Activated CD4-positive, alpha-beta T cell treated with anti-CD3 and anti-CD28 coated beads, Interleukin-2, amount 10 ng/mL, durations not matched to agents 7 days and 5 days (primary cell): Measurements from ENCODE around the gene PRDM11. TPM values are rescaled to one million over a fixed set of nuclear protein-coding genes. Genes with fewer than 3 reads are reported as not detected.

ENCODE experiments used
- CTCF ChIA-PET: fragments of 350-600 bp; sonication (Branson Sonifier 250); formaldehyde crosslinking; loops from one replicate; lab custom pipeline; 2021; ENCODE audit warnings: antibody characterized with exemption; lab: Charles Lee
- POLR2A ChIA-PET: fragments of 350-600 bp; sonication (Branson Sonifier 250); formaldehyde crosslinking; loops from one replicate; lab custom pipeline; 2021; ENCODE audit warnings: antibody characterized with exemption; lab: Charles Lee
- DNase-seq: peaks from one replicate; pipeline ENCODE4 v3.0.0-alpha.2; 2020
- H3K27ac Mint-ChIP-seq: one replicate; pipeline ENCODE4 v1.8.0; 2021; ENCODE audit warnings: mild to moderate bottlenecking, moderate library complexity, mixed read lengths
- H3K27me3 Mint-ChIP-seq: one replicate; pipeline ENCODE4 v1.8.0; 2021; ENCODE audit warnings: mixed read lengths
- H3K36me3 Mint-ChIP-seq: one replicate; pipeline ENCODE4 v1.8.0; 2021; ENCODE audit warnings: low read depth, mixed read lengths
- H3K4me1 Mint-ChIP-seq: one replicate; pipeline ENCODE4 v1.8.0; 2021; ENCODE audit warnings: mixed read lengths
- H3K4me3 Mint-ChIP-seq: one replicate; pipeline ENCODE4 v1.8.0; 2021; ENCODE audit warnings: mild to moderate bottlenecking, moderate library complexity, mixed read lengths
- H3K9me3 Mint-ChIP-seq: one replicate; pipeline ENCODE4 v1.8.0; 2021; ENCODE audit warnings: mixed read lengths
- total RNA-seq, 2 experiments: library from RNA; stranded (reverse); gene quantifications; one replicate each; pipeline ENCODE4 v1.2.3, GENCODE V29; 2021

PRDM11 gene
- total RNA-seq, 2 experiments from 2014 or later, result 1.6 to 1.7 TPM

DNA sequence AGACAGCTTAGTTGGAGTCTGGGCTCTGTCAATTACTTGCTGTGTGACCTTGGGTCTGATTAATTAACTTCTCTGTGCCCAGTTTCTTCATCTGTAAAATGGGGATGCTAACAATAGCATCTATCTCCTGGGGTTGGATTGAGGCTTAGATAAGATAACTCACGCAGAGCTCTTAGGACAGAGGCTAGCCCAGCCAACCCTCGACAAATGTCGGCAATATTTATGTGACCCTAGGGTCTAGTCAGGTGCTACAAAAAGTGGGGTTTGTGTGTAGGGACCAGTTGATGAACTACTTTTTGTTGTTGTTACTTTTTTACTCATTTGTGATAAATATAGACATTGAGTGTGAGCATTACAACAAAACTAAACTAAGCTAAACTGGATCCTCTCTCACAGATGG lies 117.3 kb downstream of the PRDM11 start:
- H3K27ac Mint-ChIP-seq, result no peak overlapping the region
- H3K4me1 Mint-ChIP-seq, result no peaks in the 10 kb centered on the region
- no peaks in the 10 kb centered on the region for H3K36me3 Mint-ChIP-seq
- no peak for DNase-seq
- CTCF ChIA-PET, result interaction anchor here (1.0 kb wide), 1 partner anchor 49 kb away, joined by 3 read pairs; no protein-coding TSS in a partner anchor
- no peak overlapping the region for H3K4me3 Mint-ChIP-seq
- H3K9me3 Mint-ChIP-seq, result no peaks in the 10 kb centered on the region
- POLR2A ChIA-PET, result no interaction called here
- peaks cover 4% of the 10 kb centered on the region for H3K27me3 Mint-ChIP-seq

GRCh38 chr11:45264839-45265515 lies 118.5 kb downstream of the PRDM11 start:
- Mint-ChIP-seq H3K9me3 (no peaks in the 10 kb centered on the region), H3K36me3 (no peaks in the 10 kb centered on the region), H3K4me1 (no peaks in the 10 kb centered on the region), H3K4me3 (no peak overlapping the region), H3K27ac (no peak overlapping the region), H3K27me3 (peaks cover 5% of the 10 kb centered on the region)
- DNase-seq, result no peak
- CTCF ChIA-PET, result interaction anchor here (0.6 to 1.5 kb wide), 3 partner anchors 11 to 50 kb away, joined by 3 read pairs; no protein-coding TSS in a partner anchor
- POLR2A ChIA-PET, result no interaction called here

DNA sequence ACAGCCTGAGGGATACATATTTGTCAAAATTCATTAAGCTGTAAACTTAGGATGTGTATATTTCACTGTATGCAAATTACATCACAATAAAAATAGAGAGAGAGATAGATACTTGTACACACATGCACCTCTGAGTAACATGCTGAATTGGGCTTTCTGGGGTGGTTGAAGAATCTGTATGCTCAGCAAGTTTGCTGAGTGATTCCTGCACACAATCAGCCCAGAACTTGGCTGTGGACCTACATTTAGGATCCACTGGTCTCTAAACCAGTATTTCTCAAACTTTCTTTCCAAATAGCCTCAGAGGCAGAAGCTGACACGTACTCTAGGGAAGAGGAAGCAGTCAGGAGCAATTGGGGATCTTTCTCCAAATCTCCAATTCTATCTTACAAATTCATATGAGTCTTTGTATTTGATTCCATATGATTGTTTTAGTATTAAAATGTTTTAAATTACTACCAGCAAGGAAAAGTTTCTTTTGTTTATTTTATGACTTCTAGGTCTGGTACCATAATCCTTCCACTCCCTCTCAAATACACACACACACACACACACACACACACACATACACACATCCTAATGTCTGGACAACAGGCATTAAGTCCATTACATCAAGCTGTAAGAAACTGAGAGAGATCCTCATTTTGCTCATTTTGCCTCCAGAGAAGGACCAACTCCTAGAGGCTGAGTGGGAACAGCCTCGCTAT lies 119.7 kb downstream of the PRDM11 start:
- Mint-ChIP-seq H3K36me3 (no peaks in the 10 kb centered on the region), H3K4me1 (no peaks in the 10 kb centered on the region), H3K4me3 (no peak overlapping the region), H3K9me3 (no peaks in the 10 kb centered on the region), H3K27ac (no peak overlapping the region), H3K27me3 (peaks cover 13% of the 10 kb centered on the region)
- POLR2A ChIA-PET, result no interaction called here
- DNase-seq, result no peak
- CTCF ChIA-PET, result interaction anchor here (1.0 to 1.5 kb wide), 2 partner anchors 16 to 62 kb away, joined by 3 read pairs; no protein-coding TSS in a partner anchor

GRCh38 chr11:45266676-45267020 lies 120.2 kb downstream of the PRDM11 start:
- ChIA-PET CTCF (interaction anchor here (1.0 kb wide), 1 partner anchor 61 kb away, joined by 3 read pairs; no protein-coding TSS in a partner anchor), POLR2A (no interaction called here)
- Mint-ChIP-seq H3K27ac (no peak overlapping the region), H3K36me3 (no peaks in the 10 kb centered on the region), H3K4me1 (no peaks in the 10 kb centered on the region), H3K4me3 (no peak overlapping the region), H3K27me3 (peaks cover 18% of the 10 kb centered on the region), H3K9me3 (no peaks in the 10 kb centered on the region)
- DNase-seq, result no peak

DNA sequence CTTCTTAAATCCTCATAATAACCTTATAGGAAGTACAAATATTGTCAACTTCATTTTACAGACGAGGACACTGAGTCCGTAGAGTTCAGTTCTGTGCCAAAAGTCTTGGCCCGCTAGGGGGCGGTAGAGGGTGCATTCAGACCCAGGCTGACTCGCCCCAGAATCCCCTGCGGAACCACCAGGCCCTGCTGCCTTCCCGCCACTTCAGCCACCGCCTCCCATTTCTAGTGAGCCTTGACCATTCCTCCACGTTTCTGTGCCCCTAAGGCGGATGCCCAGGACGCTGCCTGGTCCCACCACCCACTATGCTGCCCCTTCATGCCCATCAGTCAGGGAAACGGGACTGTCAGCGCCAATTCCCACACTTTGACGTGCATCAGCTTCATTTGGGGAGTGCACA lies 120.6 kb downstream of the PRDM11 start:
- H3K4me1 Mint-ChIP-seq, result no peaks in the 10 kb centered on the region
- POLR2A ChIA-PET, result no interaction called here
- H3K9me3 Mint-ChIP-seq, result no peaks in the 10 kb centered on the region
- H3K27ac Mint-ChIP-seq, result no peak overlapping the region
- H3K36me3 Mint-ChIP-seq, result no peaks in the 10 kb centered on the region
- peaks cover 18% of the 10 kb centered on the region for H3K27me3 Mint-ChIP-seq
- peak; percentile 8 for DNase-seq
- no peak overlapping the region for H3K4me3 Mint-ChIP-seq
- CTCF ChIA-PET, result interaction anchor here (1.0 kb wide), 1 partner anchor 61 kb away, joined by 3 read pairs; no protein-coding TSS in a partner anchor

- no peak for DNase-seq
- H3K27ac Mint-ChIP-seq, result no peak overlapping the region
- H3K27me3 Mint-ChIP-seq, result peaks cover 18% of the 10 kb centered on the region
- H3K9me3 Mint-ChIP-seq, result no peaks in the 10 kb centered on the region
- POLR2A ChIA-PET, result no interaction called here
- no peaks in the 10 kb centered on the region for H3K4me1 Mint-ChIP-seq
- CTCF ChIA-PET, result interaction anchor here (0.6 kb wide), 1 partner anchor 618 kb away, joined by 5 read pairs; no protein-coding TSS in a partner anchor
- H3K36me3 Mint-ChIP-seq, result no peaks in the 10 kb centered on the region
- H3K4me3 Mint-ChIP-seq, result no peak overlapping the region
These were observed 121.3 kb downstream of the PRDM11 start for GRCh38 chr11:45267652-45268299.

- H3K27me3 Mint-ChIP-seq, result peaks cover 24% of the 10 kb centered on the region
These were observed 123.2 kb downstream of the PRDM11 start for GRCh38 chr11:45269678-45270077.

DNA sequence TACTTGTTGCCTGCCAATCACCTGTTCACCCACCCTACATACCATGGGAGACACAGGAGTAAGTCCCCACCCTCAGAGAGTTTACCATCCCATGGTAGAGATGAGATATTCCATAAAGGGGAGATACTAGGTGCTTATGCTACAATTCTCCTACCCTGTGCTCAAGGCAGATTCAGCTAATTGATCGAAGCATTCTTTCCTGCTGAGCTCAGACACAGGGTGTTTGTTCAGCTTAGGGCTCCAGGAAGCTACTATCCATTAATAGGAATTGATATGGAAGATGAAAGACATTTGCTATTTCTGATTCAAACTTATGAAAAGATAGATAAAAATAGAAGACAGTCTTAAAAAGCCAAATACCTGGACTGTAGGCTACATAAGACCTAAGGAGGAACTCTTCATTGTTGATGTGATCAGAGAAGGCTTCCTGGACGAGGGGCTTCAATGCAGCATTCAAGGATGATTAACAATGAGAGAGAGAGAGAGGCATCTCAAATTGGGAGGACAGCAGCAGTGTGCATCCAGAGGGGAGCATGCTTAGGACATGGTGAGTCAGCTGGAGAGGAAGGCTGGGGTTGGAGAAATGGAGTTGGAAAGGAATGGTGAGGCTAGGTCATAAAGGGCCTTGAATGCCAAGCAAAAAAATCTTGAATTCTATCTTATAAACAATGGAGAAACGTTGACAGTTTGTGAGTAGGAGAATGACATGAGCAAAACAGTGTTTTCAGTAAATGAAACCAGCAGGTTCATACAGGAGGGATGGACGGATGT lies 124.7 kb downstream of the PRDM11 start:
- no peaks in the 10 kb centered on the region for H3K9me3 Mint-ChIP-seq
- ChIA-PET POLR2A (no interaction called here), CTCF (no interaction called here)
- no peak overlapping the region for H3K4me3 Mint-ChIP-seq
- H3K27me3 Mint-ChIP-seq, result peaks cover 31% of the 10 kb centered on the region
- no peaks in the 10 kb centered on the region for H3K4me1 Mint-ChIP-seq
- H3K27ac Mint-ChIP-seq, result no peak overlapping the region
- H3K36me3 Mint-ChIP-seq, result no peaks in the 10 kb centered on the region
- DNase-seq, result no peak

More at GRCh38 chr11:45269678-45270077, 123.2 kb downstream of the PRDM11 start:
- ChIA-PET POLR2A (no interaction called here), CTCF (no interaction called here)
- Mint-ChIP-seq H3K9me3 (no peaks in the 10 kb centered on the region), H3K27ac (no peak overlapping the region), H3K36me3 (no peaks in the 10 kb centered on the region), H3K4me3 (no peak overlapping the region), H3K4me1 (no peaks in the 10 kb centered on the region)
- DNase-seq, result no peak

DNA sequence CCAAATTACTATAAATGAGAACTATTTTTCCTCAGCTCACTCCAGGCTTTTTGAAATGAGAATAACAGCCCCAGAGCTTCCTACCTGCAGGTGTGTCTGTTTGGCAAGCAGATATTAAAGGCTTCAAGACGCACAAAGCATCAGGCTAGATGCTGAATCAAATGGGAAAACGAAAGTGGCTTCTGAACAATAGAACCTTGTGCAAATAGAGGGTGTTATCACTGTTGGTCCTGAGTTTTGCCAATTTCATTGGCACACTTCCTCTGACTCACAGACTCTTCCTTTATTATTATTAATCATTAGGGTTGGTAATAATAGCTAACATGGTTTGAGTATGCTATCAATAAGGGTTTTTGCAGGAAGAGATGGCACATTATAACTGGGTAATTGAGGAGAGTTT lies 126.3 kb downstream of the PRDM11 start:
- no peaks in the 10 kb centered on the region for H3K36me3 Mint-ChIP-seq
- DNase-seq, result no peak
- H3K4me1 Mint-ChIP-seq, result no peaks in the 10 kb centered on the region
- POLR2A ChIA-PET, result no interaction called here
- no peak overlapping the region for H3K4me3 Mint-ChIP-seq
- CTCF ChIA-PET, result interaction anchor here (1.2 kb wide), 1 partner anchor 20 kb away, joined by 4 read pairs; no protein-coding TSS in a partner anchor
- H3K27ac Mint-ChIP-seq, result no peak overlapping the region
- H3K27me3 Mint-ChIP-seq, result peaks cover 42% of the 10 kb centered on the region
- no peaks in the 10 kb centered on the region for H3K9me3 Mint-ChIP-seq

GRCh38 chr11:45273509-45273908 lies 127.1 kb downstream of the PRDM11 start:
- Mint-ChIP-seq H3K36me3 (no peaks in the 10 kb centered on the region), H3K27me3 (peaks cover 49% of the 10 kb centered on the region), H3K9me3 (no peaks in the 10 kb centered on the region), H3K4me3 (no peak overlapping the region), H3K27ac (no peak overlapping the region), H3K4me1 (no peaks in the 10 kb centered on the region)
- no peak for DNase-seq
- ChIA-PET POLR2A (no interaction called here), CTCF (no interaction called here)

GRCh38 chr11:45274206-45274605 lies 127.8 kb downstream of the PRDM11 start:
- no peak for DNase-seq
- no peak overlapping the region for H3K27ac Mint-ChIP-seq
- CTCF ChIA-PET, result no interaction called here
- POLR2A ChIA-PET, result no interaction called here
- no peaks in the 10 kb centered on the region for H3K4me1 Mint-ChIP-seq
- no peaks in the 10 kb centered on the region for H3K9me3 Mint-ChIP-seq
- H3K27me3 Mint-ChIP-seq, result peaks cover 49% of the 10 kb centered on the region
- no peaks in the 10 kb centered on the region for H3K36me3 Mint-ChIP-seq
- no peak overlapping the region for H3K4me3 Mint-ChIP-seq

DNA sequence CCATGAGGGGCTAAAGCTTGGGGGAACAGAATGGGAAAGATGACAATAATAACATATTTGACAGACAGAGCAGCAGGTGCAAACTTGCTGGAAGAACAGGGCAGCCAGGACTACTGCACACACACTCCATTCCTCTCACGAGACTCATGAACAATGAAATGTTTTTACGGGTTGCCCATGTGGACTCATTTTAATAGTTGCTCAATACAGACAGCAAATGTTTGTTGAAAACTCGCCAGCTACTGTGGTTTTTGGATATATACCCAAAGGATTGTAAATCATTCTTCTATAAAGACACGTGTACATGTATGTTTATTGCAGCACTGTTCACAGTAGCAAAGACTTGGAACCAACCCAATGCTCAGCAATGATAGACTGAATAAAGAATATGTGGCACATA lies 129.4 kb downstream of the PRDM11 start:
- ChIA-PET POLR2A (no interaction called here), CTCF (no interaction called here)
- H3K27me3 Mint-ChIP-seq, result peaks cover 41% of the 10 kb centered on the region
- H3K4me3 Mint-ChIP-seq, result no peak overlapping the region
- H3K9me3 Mint-ChIP-seq, result peaks cover 6% of the 10 kb centered on the region
- H3K36me3 Mint-ChIP-seq, result no peaks in the 10 kb centered on the region
- no peak for DNase-seq
- H3K27ac Mint-ChIP-seq, result no peak overlapping the region
- no peaks in the 10 kb centered on the region for H3K4me1 Mint-ChIP-seq
